Endothelial cell of umbilical vein (primary cell): ENCODE data around the gene INTS6. TPM values are rescaled to one million over a fixed set of nuclear protein-coding genes. Genes with fewer than 3 reads are reported as not detected.

Source experiments
- BruUV-seq: library from RNA; stranded (reverse); fragments of 400-500 nt; replicated peaks from 2 replicates; lab custom pipeline; 2021; lab: Mats Ljungman, UMichigan
- CTCF ChIA-PET: fragments of 300-600, 350-600 bp; sonication (Branson Sonifier 250); formaldehyde crosslinking; loops from one replicate; lab custom pipeline; 2021; ENCODE audit warnings: antibody characterized with exemption, inconsistent platforms; lab: Charles Lee
- POLR2A ChIA-PET: fragments of 300-600, 350-600 bp; sonication (Branson Sonifier 250); formaldehyde crosslinking; loops from one replicate; lab custom pipeline; 2021; ENCODE audit warnings: antibody characterized with exemption, inconsistent platforms; lab: Charles Lee
- DNase-seq: peaks from one replicate; pipeline ENCODE4 v3.0.0-alpha.2; 2011; ENCODE audit warnings: low read depth, low spot score
- FAIRE-seq: peaks from 2 replicates; lab custom pipeline; 2011; peaks lifted over from hg19 to GRCh38; lab: Jason Lieb, UNC
- H2AFZ ChIP-seq: 2 replicates; pipeline ENCODE4 v1.6.0; 2012; ENCODE audit warnings: low read depth, low read length, control low read depth, inconsistent platforms
- H3K27ac ChIP-seq: 2 replicates; pipeline ENCODE4 v1.5.1; 2011; ENCODE audit warnings: low read depth, mild to moderate bottlenecking, control low read depth, low read length, moderate library complexity; ENCODE audit not compliant: insufficient read depth
- H3K27me3 ChIP-seq, 2 experiments: 2 replicates each; pipeline versions ENCODE4 v1.6.0 to v1.6.1; 2011; ENCODE audit warnings: low read length in 2 of 2, mixed read lengths in 1 of 2; ENCODE audit not compliant: control insufficient read depth in 2 of 2, insufficient read depth in 2 of 2
- H3K36me3 ChIP-seq, 2 experiments: 2 replicates in 1 of 2; 3 replicates in 1 of 2; pipeline ENCODE4 v1.5.1; 2011; ENCODE audit warnings: low read length in 2 of 2, mild to moderate bottlenecking in 1 of 2, moderate library complexity in 1 of 2; ENCODE audit not compliant: control insufficient read depth in 2 of 2, insufficient read depth in 2 of 2; ENCODE audit errors: extremely low read depth in 1 of 2
- H3K4me1 ChIP-seq: 3 replicates; pipeline ENCODE4 v1.5.1; 2011; ENCODE audit warnings: mild to moderate bottlenecking, low read length; ENCODE audit not compliant: control insufficient read depth, insufficient read depth; ENCODE audit errors: extremely low read depth
- H3K4me2 ChIP-seq: 2 replicates; pipeline ENCODE4 v1.6.1; 2011; ENCODE audit warnings: low read length, control low read depth, mixed read lengths; ENCODE audit not compliant: insufficient read depth
- H3K4me3 ChIP-seq, 3 experiments: fragments of 200-600 bp in 1 of 3; sonication (generic), shearing (Covaris generic) in 1 of 3; replicated peaks in 1 of 3; 2 replicates each; pipeline ENCODE4 v1.5.1; 2011 to 2016; ENCODE audit warnings: control low read depth in 3 of 3, low read length in 3 of 3, mild to moderate bottlenecking in 2 of 3, inconsistent platforms in 1 of 3, low read depth in 1 of 3, moderate library complexity in 1 of 3; ENCODE audit not compliant: insufficient read depth in 1 of 3
- H3K79me2 ChIP-seq: 2 replicates; pipeline ENCODE4 v1.6.0; 2012; ENCODE audit warnings: low read length, inconsistent platforms; ENCODE audit not compliant: control insufficient read depth, insufficient read depth
- H3K9ac ChIP-seq: replicated peaks from 2 replicates; pipeline ENCODE3; 2011; ENCODE audit warnings: low read length, control low read depth; ENCODE audit not compliant: insufficient read depth; ENCODE audit errors: extremely low read depth
- H3K9me1 ChIP-seq: replicated peaks from 3 replicates; pipeline ENCODE4 v1.6.0; 2011; ENCODE audit warnings: mild to moderate bottlenecking, low read length; ENCODE audit not compliant: control insufficient read depth, insufficient read depth; ENCODE audit errors: extremely low read depth
- H3K9me3 ChIP-seq: replicated peaks from 2 replicates; pipeline ENCODE4 v1.5.1; 2012; ENCODE audit warnings: low read length, inconsistent platforms; ENCODE audit not compliant: control insufficient read depth, insufficient read depth
- H4K20me1 ChIP-seq: replicated peaks from 2 replicates; pipeline ENCODE3; 2011; ENCODE audit warnings: mild to moderate bottlenecking, low read length; ENCODE audit not compliant: control insufficient read depth, insufficient read depth; ENCODE audit errors: extremely low read depth
- EZH2 ChIP-seq: IDR thresholded peaks from 2 replicates; pipeline ENCODE4 v1.6.1; 2012; ENCODE audit warnings: borderline replicate concordance, low read depth, mild to moderate bottlenecking, moderate library complexity, low read length, inconsistent platforms; ENCODE audit not compliant: severe bottlenecking
- FOS ChIP-seq: IDR thresholded peaks from 2 replicates; pipeline ENCODE4 v1.6.1; 2011; ENCODE audit warnings: mild to moderate bottlenecking, low read length, moderate library complexity, borderline replicate concordance; ENCODE audit not compliant: insufficient read depth
- GATA2 ChIP-seq: IDR thresholded peaks from 2 replicates; pipeline ENCODE4 v1.7.0; 2011; ENCODE audit warnings: low read depth, mild to moderate bottlenecking, moderate library complexity, mixed read lengths, low read length; ENCODE audit not compliant: insufficient read length, insufficient read depth
- JUN ChIP-seq: IDR thresholded peaks from 2 replicates; pipeline ENCODE4 v1.6.1; 2011; ENCODE audit warnings: borderline replicate concordance, low read depth; ENCODE audit not compliant: insufficient read length, insufficient read depth
- MYC ChIP-seq: IDR thresholded peaks from one replicate; pipeline ENCODE4 v1.6.1; 2011; ENCODE audit warnings: mild to moderate bottlenecking, low read depth, low read length
- POLR2A ChIP-seq: IDR thresholded peaks from 2 replicates; pipeline ENCODE4 v1.6.1; 2012; ENCODE audit warnings: low read depth, mild to moderate bottlenecking, control low read depth, low read length
- POLR2AphosphoS5 ChIP-seq: IDR thresholded peaks from 2 replicates; pipeline ENCODE4 v1.6.1; 2012; ENCODE audit warnings: low read depth, mild to moderate bottlenecking, control low read depth, low read length, moderate library complexity; ENCODE audit not compliant: insufficient read depth
- dilution Hi-C: fragments of 300-500 bp; cut with MboI; formaldehyde crosslinking; loops from one replicate; pipeline ENCODE4 v1.15.0; 2019; ENCODE audit warnings: low sequenced_read_pairs; ENCODE audit not compliant: extremely low pct_ligation_motif_present
- intact Hi-C: fragments of 100-400 bp; cut with micrococcal nuclease; formaldehyde crosslinking; loops from one replicate; pipeline ENCODE4 v1.10.0; 2022
- polyA plus RNA-seq, 4 experiments: library from polyadenylated mRNA; depleted of rRNA in 3 of 4; stranded (reverse) in 3 of 4; unstranded in 1 of 4; fragments of >200 nt; gene quantifications; 2 replicates each; pipeline versions ENCODE4 v1.2.1 to v1.2.3, GENCODE V29; 2011 to 2012; ENCODE audit warnings: missing spikeins in 1 of 4
- total RNA-seq: library from RNA; stranded (reverse); gene quantifications from 2 replicates; pipeline ENCODE4 v1.2.3, GENCODE V29; 2021
- TF ChIP-seq, protein P1 (sequence below), 2 donors: IDR thresholded peaks; 1 replicate in 1 of 2; 2 replicates in 1 of 2; pipeline ENCODE4 v1.5.1; 2011; ENCODE audit warnings: low read length in 2 of 2, mild to moderate bottlenecking in 2 of 2, moderate library complexity in 2 of 2, control low read depth in 1 of 2, inconsistent platforms in 1 of 2, low read depth in 1 of 2; ENCODE audit not compliant: insufficient read depth in 1 of 2; ENCODE audit errors: extremely low read depth in 1 of 2
- TF ChIP-seq, protein P2 (sequence below): IDR thresholded peaks from 2 replicates; pipeline ENCODE4 v1.6.1; 2011; ENCODE audit not compliant: insufficient read depth, insufficient read length

The INTS6 gene
- total and polyA plus RNA-seq, 2 donors (not counting 3 experiments of a cell fraction or from before 2014, with no cell fraction given), result 9.5 to 45.4 TPM

DNA sequence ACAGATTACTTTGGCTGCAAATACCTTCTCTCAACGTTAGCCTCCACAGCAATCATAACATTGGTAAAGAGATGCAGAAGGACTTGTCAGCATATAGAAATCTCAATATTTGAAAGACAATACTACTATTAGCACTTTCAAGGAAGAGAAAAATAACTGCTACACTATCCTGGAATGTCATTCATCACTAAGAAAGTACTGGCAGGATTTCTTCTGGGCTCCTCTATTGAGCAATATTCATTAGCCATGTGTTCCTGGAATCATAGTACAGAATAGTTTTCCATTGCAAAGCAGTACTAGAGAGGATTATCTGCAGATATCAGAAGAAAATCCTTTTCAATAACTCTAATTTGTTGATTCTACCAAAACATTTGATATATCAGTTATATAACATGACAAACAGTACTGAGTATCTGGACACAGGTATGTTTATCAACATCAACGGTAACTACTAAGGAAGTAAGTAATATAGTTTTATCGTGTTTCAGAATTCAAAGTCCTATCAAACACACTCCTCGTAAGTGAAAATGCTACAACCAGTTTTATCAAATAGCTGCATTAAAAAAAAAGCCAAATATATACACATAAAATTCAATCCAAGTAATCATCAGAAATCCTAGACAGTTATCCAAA, 27.3 kb downstream of the INTS6 start:
- Histone ChIP-seq H3K9me3 (no peaks in the 10 kb centered on the region), H3K27ac (no peak overlapping the region), H2AFZ (no peak overlapping the region), H3K9me1 (no peaks in the 10 kb centered on the region), H3K27me3 (no peaks in the 10 kb centered on the region), H3K9ac (no peak overlapping the region), H3K36me3 (peaks cover 0 to 11% of the 10 kb centered on the region in 2 experiments), H4K20me1 (peaks cover 13% of the 10 kb centered on the region), H3K4me1 (no peaks in the 10 kb centered on the region), H3K4me3 (no peak overlapping the region), H3K79me2 (peaks cover 69% of the 10 kb centered on the region), H3K4me2 (no peak overlapping the region)
- BruUV-seq, result no TSS peak
- FAIRE-seq (no peak), DNase-seq (no peak)
- ChIA-PET POLR2A (no interaction called here), CTCF (interaction anchor here (1.0 to 1.3 kb wide), 2 partner anchors 9 to 300 kb away, joined by 3 read pairs; no protein-coding TSS in a partner anchor)
- intact Hi-C loops, result no loop called here
- dilution Hi-C loops, result no loop called here
- TF ChIP-seq JUN (no peak), GATA2 (no peak), EZH2 (no peak), MYC (no peak), FOS (no peak), POLR2AphosphoS5 (no peak), POLR2A (no peak)
- TF ChIP-seq, protein P1, sequence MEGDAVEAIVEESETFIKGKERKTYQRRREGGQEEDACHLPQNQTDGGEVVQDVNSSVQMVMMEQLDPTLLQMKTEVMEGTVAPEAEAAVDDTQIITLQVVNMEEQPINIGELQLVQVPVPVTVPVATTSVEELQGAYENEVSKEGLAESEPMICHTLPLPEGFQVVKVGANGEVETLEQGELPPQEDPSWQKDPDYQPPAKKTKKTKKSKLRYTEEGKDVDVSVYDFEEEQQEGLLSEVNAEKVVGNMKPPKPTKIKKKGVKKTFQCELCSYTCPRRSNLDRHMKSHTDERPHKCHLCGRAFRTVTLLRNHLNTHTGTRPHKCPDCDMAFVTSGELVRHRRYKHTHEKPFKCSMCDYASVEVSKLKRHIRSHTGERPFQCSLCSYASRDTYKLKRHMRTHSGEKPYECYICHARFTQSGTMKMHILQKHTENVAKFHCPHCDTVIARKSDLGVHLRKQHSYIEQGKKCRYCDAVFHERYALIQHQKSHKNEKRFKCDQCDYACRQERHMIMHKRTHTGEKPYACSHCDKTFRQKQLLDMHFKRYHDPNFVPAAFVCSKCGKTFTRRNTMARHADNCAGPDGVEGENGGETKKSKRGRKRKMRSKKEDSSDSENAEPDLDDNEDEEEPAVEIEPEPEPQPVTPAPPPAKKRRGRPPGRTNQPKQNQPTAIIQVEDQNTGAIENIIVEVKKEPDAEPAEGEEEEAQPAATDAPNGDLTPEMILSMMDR (IDR thresholded peaks at IDR 0.05; ENCODE audit: extremely low read depth in 1 of 2, insufficient read depth in 1 of 2, low read depth in 1 of 2, low read length in 2 of 2), result no peak
- TF ChIP-seq, protein P2, sequence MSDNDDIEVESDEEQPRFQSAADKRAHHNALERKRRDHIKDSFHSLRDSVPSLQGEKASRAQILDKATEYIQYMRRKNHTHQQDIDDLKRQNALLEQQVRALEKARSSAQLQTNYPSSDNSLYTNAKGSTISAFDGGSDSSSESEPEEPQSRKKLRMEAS, result no peak
